ENCODE measurements around the gene DDA1.
"Not testable (repeated sequence)": the region's sequence is repeated elsewhere in the genome, so short reads cannot be mapped to it uniquely, and the experiment has no call there.

Gene DDA1

DNA sequence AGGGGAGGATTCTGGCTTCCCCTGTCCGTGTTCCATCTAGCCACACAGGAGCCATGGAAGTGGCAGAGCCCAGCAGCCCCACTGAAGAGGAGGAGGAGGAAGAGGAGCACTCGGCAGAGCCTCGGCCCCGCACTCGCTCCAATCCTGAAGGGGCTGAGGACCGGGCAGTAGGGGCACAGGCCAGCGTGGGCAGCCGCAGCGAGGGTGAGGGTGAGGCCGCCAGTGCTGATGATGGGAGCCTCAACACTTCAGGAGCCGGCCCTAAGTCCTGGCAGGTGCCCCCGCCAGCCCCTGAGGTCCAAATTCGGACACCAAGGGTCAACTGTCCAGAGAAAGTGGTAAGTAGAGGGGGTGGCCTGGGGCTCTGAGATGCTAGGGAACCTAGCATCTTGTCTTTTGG, 40.6 kb upstream of the DDA1 start:
- Histone ChIP-seq H3K36me3 (ENCODE audit: control insufficient read depth, insufficient read depth, low read length) (peaks cover 18% of the 10 kb centered on the region), H3K27me3 (ENCODE audit: control insufficient read depth, insufficient read depth, low read length, poor library complexity, severe bottlenecking) (no peaks in the 10 kb centered on the region), H3K4me3 (ENCODE audit: insufficient read depth, low read depth, low read length) (no peak overlapping the region), H3K9me3 (ENCODE audit: control insufficient read depth, low read length) (no peaks in the 10 kb centered on the region), H3K27ac (ENCODE audit: insufficient read depth, low read depth, low read length, poor library complexity, severe bottlenecking) (no peak overlapping the region), H3K4me1 (ENCODE audit: control insufficient read depth, insufficient read depth, low read length) (peaks cover 6% of the 10 kb centered on the region)
- WGBS, 2 experiments = 93 to 96% methylated on average over 13 of the region's 13 CpGs

DNA sequence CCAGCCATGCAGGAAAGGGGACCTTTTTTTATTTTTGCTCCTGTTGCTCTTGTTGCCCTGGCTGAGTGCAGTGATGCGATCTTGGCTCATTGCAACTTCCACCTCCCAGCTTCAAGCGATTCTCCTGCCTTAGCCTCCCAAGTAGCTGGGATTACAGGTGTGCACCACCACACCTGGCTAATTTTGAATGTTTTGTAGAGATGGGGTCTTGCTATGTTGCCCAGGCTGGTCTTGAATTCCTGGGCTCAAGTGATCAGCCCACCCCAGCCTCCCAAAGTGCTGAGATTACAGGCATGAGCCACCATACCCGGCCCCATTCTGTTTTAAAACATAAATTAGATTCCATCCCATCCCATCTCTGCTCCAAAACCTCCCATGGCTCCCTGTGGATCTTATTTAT, 34.5 kb upstream of the DDA1 start:
- H3K27me3 ChIP-seq (ENCODE audit: control insufficient read depth, insufficient read depth, low read length, poor library complexity, severe bottlenecking); H3K27ac ChIP-seq (ENCODE audit: insufficient read depth, low read depth, low read length, poor library complexity, severe bottlenecking); H3K4me3 ChIP-seq (ENCODE audit: insufficient read depth, low read depth, low read length); H3K4me1 ChIP-seq (ENCODE audit: control insufficient read depth, insufficient read depth, low read length); H3K9me3 ChIP-seq (ENCODE audit: control insufficient read depth, low read length): not testable (repeated sequence)
- peaks cover 41% of the 10 kb centered on the region for H3K36me3 ChIP-seq (ENCODE audit: control insufficient read depth, insufficient read depth, low read length)
- 89 to 96% methylated on average over 3 of the region's 3 CpGs for WGBS, 2 experiments

- Histone ChIP-seq H3K36me3 (ENCODE audit: control insufficient read depth, insufficient read depth, low read length) (peaks cover 37% of the 10 kb centered on the region), H3K27me3 (ENCODE audit: control insufficient read depth, insufficient read depth, low read length, poor library complexity, severe bottlenecking) (peaks cover under 1% of the 10 kb centered on the region), H3K27ac (ENCODE audit: insufficient read depth, low read depth, low read length, poor library complexity, severe bottlenecking) (no peak overlapping the region), H3K9me3 (ENCODE audit: control insufficient read depth, low read length) (no peaks in the 10 kb centered on the region), H3K4me3 (ENCODE audit: insufficient read depth, low read depth, low read length) (no peak overlapping the region), H3K4me1 (ENCODE audit: control insufficient read depth, insufficient read depth, low read length) (no peaks in the 10 kb centered on the region)
- WGBS, 2 experiments = 95% methylated on average over 19 of the region's 19 CpGs
These were observed 33.8 kb upstream of the DDA1 start for GRCh38 chr19:17275441-17276175.

DNA sequence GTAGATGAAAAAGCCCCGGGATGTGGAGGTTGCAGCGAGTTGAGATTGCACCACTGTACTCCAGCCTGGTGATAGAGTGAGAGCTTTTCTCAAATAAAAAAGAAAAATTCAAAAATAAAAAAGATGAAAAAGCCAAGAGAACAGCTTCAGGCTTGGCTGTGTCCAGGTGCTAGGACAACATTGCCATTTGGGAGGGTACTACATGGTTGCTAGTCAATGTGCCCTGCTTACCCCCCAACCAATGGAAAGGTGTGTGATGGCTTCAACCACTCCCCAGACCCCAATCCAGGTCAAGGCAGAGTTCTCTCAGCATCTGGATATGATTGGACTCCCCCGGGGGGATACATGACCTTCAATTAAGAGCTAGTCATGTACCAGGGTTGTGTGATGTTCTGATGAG, 29.9 kb upstream of the DDA1 start:
- Histone ChIP-seq H3K36me3 (ENCODE audit: control insufficient read depth, insufficient read depth, low read length) (peaks cover 24% of the 10 kb centered on the region), H3K9me3 (ENCODE audit: control insufficient read depth, low read length) (no peaks in the 10 kb centered on the region), H3K4me3 (ENCODE audit: insufficient read depth, low read depth, low read length) (no peak overlapping the region), H3K27me3 (ENCODE audit: control insufficient read depth, insufficient read depth, low read length, poor library complexity, severe bottlenecking) (peaks cover 21% of the 10 kb centered on the region), H3K4me1 (ENCODE audit: control insufficient read depth, insufficient read depth, low read length) (no peaks in the 10 kb centered on the region), H3K27ac (ENCODE audit: insufficient read depth, low read depth, low read length, poor library complexity, severe bottlenecking) (no peak overlapping the region)
- 78% methylated on average over 3 of the region's 3 CpGs for WGBS, 2 experiments

- H3K27ac ChIP-seq (ENCODE audit: insufficient read depth, low read depth, low read length, poor library complexity, severe bottlenecking) = no peak within 1 kb of the TSS
- H3K4me1 ChIP-seq (ENCODE audit: control insufficient read depth, insufficient read depth, low read length) = no peaks in the 10 kb centered on the region
- H3K4me3 ChIP-seq (ENCODE audit: insufficient read depth, low read depth, low read length) = peak within 1 kb of the TSS; percentile 24
- WGBS, 2 experiments = 36 to 37% methylated on average over 75 of the region's 75 CpGs
- H3K9me3 ChIP-seq (ENCODE audit: control insufficient read depth, low read length) = no peaks in the 10 kb centered on the region
- H3K36me3 ChIP-seq (ENCODE audit: control insufficient read depth, insufficient read depth, low read length) = peaks cover 15% of the 10 kb centered on the region
- H3K27me3 ChIP-seq (ENCODE audit: control insufficient read depth, insufficient read depth, low read length, poor library complexity, severe bottlenecking) = peaks cover 21% of the 10 kb centered on the region
These were observed 27.7 kb upstream of the DDA1 start, which contains the start of gene ANKLE1 for GRCh38 chr19:17281391-17282304. Gene ANKLE1, plus strand, starts transcription at chr19:17281901. Its CDS starts 20 bp downstream, at chr19:17281921.

- peak overlapping the region; percentile 24 for H3K4me3 ChIP-seq (ENCODE audit: insufficient read depth, low read depth, low read length)
- no peak overlapping the region for H3K27ac ChIP-seq (ENCODE audit: insufficient read depth, low read depth, low read length, poor library complexity, severe bottlenecking)
- H3K9me3 ChIP-seq (ENCODE audit: control insufficient read depth, low read length) = no peaks in the 10 kb centered on the region
- peaks cover 5% of the 10 kb centered on the region for H3K36me3 ChIP-seq (ENCODE audit: control insufficient read depth, insufficient read depth, low read length)
- WGBS, 2 experiments = 13 to 14% methylated on average over 45 of the region's 45 CpGs
- H3K4me1 ChIP-seq (ENCODE audit: control insufficient read depth, insufficient read depth, low read length) = no peaks in the 10 kb centered on the region
- H3K27me3 ChIP-seq (ENCODE audit: control insufficient read depth, insufficient read depth, low read length, poor library complexity, severe bottlenecking) = peaks cover 21% of the 10 kb centered on the region
These were observed 26.8 kb upstream of the DDA1 start for GRCh38 chr19:17282488-17283125.

GRCh38 chr19:17283504-17283996, 25.8 kb upstream of the DDA1 start:
- Histone ChIP-seq H3K4me3 (ENCODE audit: insufficient read depth, low read depth, low read length) (no peak overlapping the region), H3K27me3 (ENCODE audit: control insufficient read depth, insufficient read depth, low read length, poor library complexity, severe bottlenecking) (peaks cover 21% of the 10 kb centered on the region), H3K4me1 (ENCODE audit: control insufficient read depth, insufficient read depth, low read length) (no peaks in the 10 kb centered on the region), H3K9me3 (ENCODE audit: control insufficient read depth, low read length) (no peaks in the 10 kb centered on the region), H3K27ac (ENCODE audit: insufficient read depth, low read depth, low read length, poor library complexity, severe bottlenecking) (no peak overlapping the region), H3K36me3 (ENCODE audit: control insufficient read depth, insufficient read depth, low read length) (peaks cover 3% of the 10 kb centered on the region)
- 92% methylated on average over 7 of the region's 7 CpGs for WGBS, 2 experiments

GRCh38 chr19:17285415-17286135, 23.8 kb upstream of the DDA1 start:
- Histone ChIP-seq H3K36me3 (ENCODE audit: control insufficient read depth, insufficient read depth, low read length) (no peaks in the 10 kb centered on the region), H3K27ac (ENCODE audit: insufficient read depth, low read depth, low read length, poor library complexity, severe bottlenecking) (no peak overlapping the region), H3K4me3 (ENCODE audit: insufficient read depth, low read depth, low read length) (no peak overlapping the region)

GRCh38 chr19:17286263-17286662, 23.1 kb upstream of the DDA1 start:
- WGBS, 2 experiments = 93 to 94% methylated on average over 11 of the region's 11 CpGs
- no peaks in the 10 kb centered on the region for H3K36me3 ChIP-seq (ENCODE audit: control insufficient read depth, insufficient read depth, low read length)
- H3K27ac ChIP-seq (ENCODE audit: insufficient read depth, low read depth, low read length, poor library complexity, severe bottlenecking) = no peak overlapping the region
- no peak overlapping the region for H3K4me3 ChIP-seq (ENCODE audit: insufficient read depth, low read depth, low read length)
- H3K9me3 ChIP-seq (ENCODE audit: control insufficient read depth, low read length) = no peaks in the 10 kb centered on the region
- H3K27me3 ChIP-seq (ENCODE audit: control insufficient read depth, insufficient read depth, low read length, poor library complexity, severe bottlenecking) = peaks cover 14% of the 10 kb centered on the region
- H3K4me1 ChIP-seq (ENCODE audit: control insufficient read depth, insufficient read depth, low read length) = no peaks in the 10 kb centered on the region

More at GRCh38 chr19:17285415-17286135, 23.8 kb upstream of the DDA1 start:
- Histone ChIP-seq H3K27me3 (ENCODE audit: control insufficient read depth, insufficient read depth, low read length, poor library complexity, severe bottlenecking) (peaks cover 21% of the 10 kb centered on the region), H3K4me1 (ENCODE audit: control insufficient read depth, insufficient read depth, low read length) (no peaks in the 10 kb centered on the region), H3K9me3 (ENCODE audit: control insufficient read depth, low read length) (no peaks in the 10 kb centered on the region)
- 90 to 92% methylated on average over 18 of the region's 18 CpGs for WGBS, 2 experiments

Measured in ectodermal cell (in vitro differentiated cells).